Subcutaneous abdominal adipose tissue (tissue), 5 donors: ENCODE measurements around the gene TRIM15.

Experiments used
- H3K27ac ChIP-seq: one replicate; pipeline ENCODE4 v1.7.0; 2013; ENCODE audit warnings: low read depth, mild to moderate bottlenecking, inconsistent platforms, low read length, moderate library complexity
- H3K27me3 ChIP-seq, 5 donors: one replicate each; pipeline ENCODE4 v1.7.0; 2013; ENCODE audit warnings: low read length in 5 of 5, inconsistent platforms in 1 of 5; ENCODE audit not compliant: control insufficient read depth in 5 of 5, insufficient read depth in 4 of 5
- H3K36me3 ChIP-seq, 5 donors: one replicate each; pipeline ENCODE4 v1.7.0; 2013; ENCODE audit warnings: low read length in 5 of 5; ENCODE audit not compliant: control insufficient read depth in 5 of 5, insufficient read depth in 5 of 5
- H3K4me1 ChIP-seq, 5 donors: one replicate each; pipeline ENCODE4 v1.7.0; 2013; ENCODE audit warnings: low read length in 5 of 5, mild to moderate bottlenecking in 3 of 5, moderate library complexity in 1 of 5; ENCODE audit not compliant: control insufficient read depth in 5 of 5, insufficient read depth in 5 of 5
- H3K4me3 ChIP-seq, 5 donors: one replicate each; pipeline ENCODE4 v1.7.0; 2013; ENCODE audit warnings: low read length in 5 of 5, low read depth in 1 of 5
- H3K9ac ChIP-seq, 5 donors: one replicate each; pipeline ENCODE4 v1.7.0; 2013; ENCODE audit warnings: low read length in 5 of 5, mild to moderate bottlenecking in 4 of 5, moderate library complexity in 3 of 5
- H3K9me3 ChIP-seq, 5 donors: one replicate each; pipeline ENCODE4 v1.7.0; 2013; ENCODE audit warnings: low read length in 5 of 5; ENCODE audit not compliant: control insufficient read depth in 5 of 5
- donor health status: healthy.
- donor health status: healthy.
- donor health status: healthy.
- donor health status: healthy.
- donor health status: healthy.

The TRIM15 gene

DNA sequence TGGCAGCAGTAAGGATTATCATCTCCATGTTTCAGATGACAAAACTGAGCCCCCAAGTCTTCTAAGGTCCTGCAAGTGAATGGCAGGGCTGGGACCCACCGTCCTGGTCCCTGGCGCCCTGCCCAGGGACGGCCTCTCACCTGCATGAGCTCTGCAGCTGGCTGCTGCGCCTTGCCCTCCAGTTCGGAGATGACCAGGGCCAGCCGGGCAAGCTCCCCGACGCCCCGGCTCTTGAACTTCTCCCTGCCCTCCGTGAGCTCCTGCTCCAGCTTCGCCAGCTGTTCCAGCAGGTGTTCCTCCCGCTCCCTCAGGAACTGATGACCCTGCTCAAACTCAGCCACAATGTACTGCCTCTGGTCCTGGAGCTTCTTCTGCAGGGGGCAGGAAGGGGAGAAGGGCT lies 33.0 kb downstream of the TRIM15 start:
- Histone ChIP-seq H3K9me3 (no peaks in the 10 kb centered on the region), H3K4me1 (peaks cover 0 to 6% (median 1%) of the 10 kb centered on the region in 5 donors), H3K4me3 (no peak overlapping the region), H3K9ac (no peak overlapping the region), H3K36me3 (peaks cover 0 to 79% (median 62%) of the 10 kb centered on the region in 5 donors), H3K27me3 (no peaks in the 10 kb centered on the region), H3K27ac (no peak overlapping the region)

DNA sequence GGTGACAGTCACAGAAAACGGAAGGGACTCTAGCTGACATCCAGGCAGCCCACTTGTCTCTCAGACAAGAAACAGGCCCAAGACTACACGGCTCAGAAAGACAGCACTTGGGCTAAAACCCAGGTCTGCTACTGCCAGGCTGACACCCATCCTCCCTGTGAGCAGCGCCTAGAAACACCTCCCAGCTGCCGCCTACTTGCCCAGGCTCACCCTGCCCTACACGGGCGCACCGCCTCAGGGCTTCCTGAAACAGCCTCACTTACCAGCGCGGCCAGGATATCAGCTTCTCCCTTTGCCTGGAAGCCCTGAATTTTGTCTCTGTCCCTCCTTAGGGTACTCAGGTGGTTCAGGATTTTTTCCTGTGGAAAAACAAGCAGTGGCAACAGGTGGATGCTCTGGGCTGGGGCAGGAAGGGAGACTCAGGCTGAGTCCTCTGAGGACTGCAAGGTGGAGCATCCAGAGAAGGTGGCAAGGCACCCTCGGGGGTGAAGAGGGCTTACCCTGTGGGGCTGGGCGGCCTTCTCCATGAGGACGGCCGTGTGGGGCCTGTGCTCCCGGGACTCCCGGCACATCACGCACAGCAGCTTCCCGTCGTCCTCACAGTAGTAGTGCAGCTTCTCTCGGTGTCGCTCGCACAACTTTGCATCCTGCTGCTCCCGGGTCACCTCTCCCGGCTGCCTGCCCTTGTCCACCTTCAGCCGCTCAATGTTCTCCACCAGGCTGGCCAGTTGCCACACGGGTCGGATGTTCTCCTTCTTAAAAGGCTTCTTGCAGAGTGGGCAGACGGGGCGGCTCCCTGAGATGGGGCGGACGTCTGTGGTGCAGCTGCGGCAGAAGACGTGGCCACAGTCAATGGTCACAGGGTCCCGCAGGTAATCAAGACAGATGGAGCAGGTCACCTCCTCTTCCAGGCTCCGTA lies 35.1 kb downstream of the TRIM15 start:
- Histone ChIP-seq H3K9ac (no peak overlapping the region), H3K27ac (no peak overlapping the region), H3K4me1 (peaks cover 0 to 12% (median 8%) of the 10 kb centered on the region in 5 donors), H3K36me3 (peaks cover 0 to 69% (median 54%) of the 10 kb centered on the region in 5 donors), H3K4me3 (no peak overlapping the region), H3K27me3 (no peaks in the 10 kb centered on the region), H3K9me3 (no peaks in the 10 kb centered on the region)

DNA sequence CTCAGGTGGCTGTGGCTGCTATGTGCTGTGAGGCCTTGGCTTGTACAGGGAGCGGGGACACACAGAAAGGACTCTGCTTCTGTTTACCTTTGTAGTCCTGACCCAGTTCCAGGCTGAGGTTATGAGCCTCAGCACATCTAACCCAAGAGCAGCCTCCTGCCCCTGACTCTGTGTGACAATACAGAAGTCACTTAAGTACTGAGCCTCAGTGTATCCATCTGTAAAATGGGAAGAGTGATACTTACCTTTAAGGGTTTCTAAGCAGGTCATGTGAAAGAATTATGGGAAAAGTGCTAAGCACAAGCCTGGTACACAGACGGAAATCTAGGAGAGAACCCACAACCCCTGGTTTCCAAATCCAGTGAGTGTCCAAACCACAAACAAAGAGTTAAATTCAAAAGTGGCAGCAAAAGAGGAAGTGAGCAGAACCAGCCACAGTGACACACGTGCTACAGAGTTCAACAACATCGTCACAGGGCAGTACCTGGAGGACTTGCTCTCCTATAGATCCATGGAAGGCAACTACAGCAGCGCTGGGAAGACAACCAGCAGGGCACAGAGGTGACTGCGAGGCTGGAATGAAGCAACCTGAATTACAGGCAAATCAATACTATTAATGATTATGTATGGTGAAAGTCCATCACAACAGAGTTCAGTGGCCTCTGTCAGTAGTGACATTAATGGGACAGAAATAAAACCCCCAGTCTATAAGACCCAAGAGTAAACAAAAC lies 37.4 kb downstream of the TRIM15 start:
- H3K27ac ChIP-seq: no peak overlapping the region
- H3K27me3 ChIP-seq: no peaks in the 10 kb centered on the region
- peaks cover 0 to 47% (median 45%) of the 10 kb centered on the region in 5 donors for H3K36me3 ChIP-seq
- no peak overlapping the region for H3K4me3 ChIP-seq
- H3K4me1 ChIP-seq: peaks cover 0 to 12% (median 8%) of the 10 kb centered on the region in 5 donors
- H3K9ac ChIP-seq: no peak overlapping the region
- no peaks in the 10 kb centered on the region for H3K9me3 ChIP-seq

DNA sequence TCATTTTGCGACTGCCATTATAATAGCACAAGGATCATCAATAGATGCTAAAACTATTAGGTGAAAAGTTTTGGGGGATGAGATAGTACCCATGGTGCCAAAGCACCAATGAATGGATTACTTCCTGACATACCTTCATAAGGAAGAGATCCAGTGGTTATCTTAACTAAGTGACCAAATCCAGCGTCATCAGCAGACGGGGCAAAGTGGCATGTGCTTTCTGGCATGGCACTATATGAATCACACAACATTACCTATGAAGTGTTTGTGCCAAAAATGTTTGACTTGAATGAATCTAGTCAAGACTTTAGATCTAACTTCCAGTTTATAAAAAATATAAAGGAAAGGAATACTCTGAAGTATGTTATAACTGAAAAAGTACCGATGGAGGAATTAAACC lies 39.0 kb downstream of the TRIM15 start:
- Histone ChIP-seq H3K9me3 (no peaks in the 10 kb centered on the region), H3K27ac (no peak overlapping the region), H3K9ac (no peak overlapping the region), H3K27me3 (no peaks in the 10 kb centered on the region), H3K4me3 (no peak overlapping the region), H3K4me1 (peaks cover 5 to 27% (median 21%) of the 10 kb centered on the region in 5 donors), H3K36me3 (peaks cover 0 to 30% (median 29%) of the 10 kb centered on the region in 5 donors)

DNA sequence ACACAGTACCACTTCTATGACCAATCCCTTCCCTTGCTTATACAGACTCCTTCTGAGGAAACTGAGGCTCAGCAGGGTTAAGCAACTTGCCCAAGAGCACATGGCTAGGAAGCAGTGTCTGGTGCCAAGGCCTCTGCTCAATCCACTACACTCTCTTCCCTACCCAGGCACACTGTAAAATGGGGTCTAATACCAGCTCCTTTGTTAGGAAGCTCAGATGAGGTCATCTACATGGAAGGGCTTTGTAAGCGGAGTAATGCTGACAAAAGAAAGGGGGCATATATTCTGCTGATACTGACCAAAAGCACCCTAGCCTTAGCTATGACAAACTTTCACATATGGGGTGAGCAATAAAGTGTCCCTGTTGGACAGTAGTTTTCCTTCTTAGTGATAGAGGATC lies 40.8 kb downstream of the TRIM15 start:
- no peaks in the 10 kb centered on the region for H3K27me3 ChIP-seq
- H3K4me3 ChIP-seq: no peak overlapping the region
- H3K9me3 ChIP-seq: no peaks in the 10 kb centered on the region
- peaks cover 10 to 34% (median 29%) of the 10 kb centered on the region in 5 donors for H3K4me1 ChIP-seq
- H3K27ac ChIP-seq: no peak overlapping the region
- H3K9ac ChIP-seq: no peak overlapping the region
- H3K36me3 ChIP-seq: peaks cover 0 to 15% (median 12%) of the 10 kb centered on the region in 5 donors

DNA sequence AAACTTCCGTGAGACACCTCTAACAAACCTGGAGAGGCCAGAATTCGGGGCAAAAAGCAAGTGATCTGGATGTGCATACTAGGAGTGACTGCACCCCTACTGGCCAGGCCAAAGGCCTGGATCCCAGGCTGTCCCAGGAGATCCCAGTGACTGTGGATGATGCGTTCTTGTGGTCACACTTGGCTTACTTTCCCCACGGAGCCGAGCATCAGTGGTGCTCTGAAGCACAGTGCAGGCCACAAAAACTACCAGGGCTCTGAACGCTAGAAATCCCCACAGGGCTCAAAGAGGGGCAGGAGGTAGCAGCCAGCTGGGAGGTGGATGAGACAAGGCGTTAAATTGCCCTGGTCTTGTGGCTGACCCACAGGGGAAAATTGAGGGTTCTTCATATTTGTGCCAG lies 42.8 kb downstream of the TRIM15 start:
- Histone ChIP-seq H3K4me3 (no peak overlapping the region), H3K4me1 (peaks cover 10 to 42% (median 34%) of the 10 kb centered on the region in 5 donors), H3K36me3 (peaks cover 0 to 3% (median 0%) of the 10 kb centered on the region in 5 donors), H3K27me3 (no peaks in the 10 kb centered on the region), H3K27ac (no peak overlapping the region), H3K9ac (no peak overlapping the region), H3K9me3 (no peaks in the 10 kb centered on the region)

DNA sequence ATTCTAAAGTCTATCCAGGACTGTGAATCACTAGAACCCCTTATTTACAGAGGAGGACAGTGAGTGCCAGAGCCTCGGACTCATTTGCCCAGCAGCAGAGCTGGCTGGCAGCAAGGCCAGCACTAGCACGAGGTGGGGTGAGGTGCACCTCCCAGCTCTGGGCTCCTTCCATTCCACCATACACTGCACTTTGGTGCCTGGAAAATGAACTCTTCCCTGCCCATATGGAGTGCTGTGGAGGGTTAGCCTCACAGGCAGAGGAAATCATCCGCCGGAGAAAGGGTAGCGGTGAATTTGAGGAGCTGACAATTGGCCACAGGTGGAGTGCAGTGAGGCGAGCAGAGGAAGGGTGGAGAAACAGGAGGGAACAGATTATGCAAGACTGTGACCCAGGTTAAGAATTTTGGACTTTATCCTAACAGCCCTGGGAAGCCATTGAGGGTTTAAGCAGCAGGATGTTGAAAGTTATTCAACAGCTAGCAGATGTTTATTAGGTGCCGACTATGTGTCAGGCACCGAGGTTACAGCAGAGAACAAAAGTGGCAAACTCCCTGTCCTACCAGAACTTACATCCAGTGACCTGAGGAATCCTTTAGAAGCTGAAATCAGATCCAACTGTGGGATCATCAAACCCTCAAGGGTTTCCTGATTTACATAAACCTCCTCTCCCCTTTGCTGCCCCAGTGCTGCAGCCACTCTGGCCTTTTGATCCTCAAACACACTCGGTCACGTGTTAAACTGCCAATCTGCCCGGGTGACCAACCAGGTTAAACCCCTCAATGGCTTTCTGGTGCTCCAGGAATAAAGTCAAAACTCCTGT lies 43.7 kb downstream of the TRIM15 start:
- Histone ChIP-seq H3K4me3 (no peak overlapping the region), H3K27ac (peak overlapping the region; percentile 10), H3K27me3 (no peaks in the 10 kb centered on the region), H3K9ac (peak overlapping the region in 1 of 5 donors; percentile 0), H3K4me1 (peaks cover 13 to 41% (median 37%) of the 10 kb centered on the region in 5 donors), H3K9me3 (no peaks in the 10 kb centered on the region), H3K36me3 (peaks cover 0 to 3% (median 0%) of the 10 kb centered on the region in 5 donors)

DNA sequence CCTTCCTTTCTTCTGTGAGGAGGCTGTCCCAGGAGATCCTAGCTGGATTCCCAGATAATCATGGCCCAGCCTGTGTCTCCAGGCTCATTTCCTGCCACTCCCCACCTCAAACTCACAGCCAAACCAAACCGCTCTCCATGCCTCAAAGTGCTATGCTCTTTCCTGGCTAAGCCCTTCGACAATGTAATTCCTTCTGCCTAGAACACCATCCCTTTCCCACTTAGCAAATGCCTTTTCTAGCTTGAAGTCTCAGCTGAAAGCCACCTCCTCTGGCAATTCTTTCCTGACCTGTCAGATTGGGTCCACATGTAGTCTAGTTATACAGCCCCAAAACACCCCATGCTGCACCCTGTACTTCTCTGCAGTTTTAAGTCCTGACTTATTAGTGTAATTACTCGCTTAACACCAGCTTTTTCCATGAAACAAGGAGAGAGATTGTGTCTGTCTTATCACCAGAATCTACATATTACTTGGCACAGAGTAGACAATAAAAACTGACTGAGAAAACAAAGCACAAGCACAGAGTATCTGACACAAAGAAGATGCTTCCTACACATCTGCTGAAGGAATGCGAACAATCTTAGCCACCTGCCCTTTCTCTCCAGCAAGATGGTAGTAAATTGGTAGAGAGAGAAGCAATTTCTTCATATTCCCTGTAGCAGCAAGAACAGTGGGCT lies 44.4 kb downstream of the TRIM15 start:
- no peak overlapping the region for H3K27ac ChIP-seq
- H3K4me3 ChIP-seq: no peak overlapping the region
- no peaks in the 10 kb centered on the region for H3K27me3 ChIP-seq
- peak overlapping the region in 1 of 5 donors; percentile 0 for H3K9ac ChIP-seq
- H3K4me1 ChIP-seq: peaks cover 16 to 48% (median 43%) of the 10 kb centered on the region in 5 donors
- H3K9me3 ChIP-seq: no peaks in the 10 kb centered on the region
- peaks cover 0 to 3% (median 0%) of the 10 kb centered on the region in 5 donors for H3K36me3 ChIP-seq

DNA sequence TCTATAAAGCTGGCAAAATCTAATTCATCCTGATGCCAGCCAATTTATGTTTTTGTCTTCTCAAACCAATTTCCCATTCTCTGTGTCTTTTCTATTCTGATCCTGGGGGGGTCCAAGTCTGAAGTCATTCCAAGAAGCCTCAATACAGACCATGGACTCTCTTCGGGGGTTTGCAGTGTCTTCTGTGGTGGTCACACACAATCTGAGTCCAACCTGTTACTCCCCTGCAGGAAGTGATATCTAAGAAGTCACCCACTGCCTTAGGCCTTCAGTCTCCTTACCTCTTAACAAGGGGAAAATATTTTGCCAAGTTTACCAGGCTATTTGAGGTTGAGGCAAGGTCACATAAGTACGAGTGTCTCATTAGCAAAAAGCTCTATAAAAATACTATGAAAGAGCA lies 48.0 kb downstream of the TRIM15 start:
- Histone ChIP-seq H3K27me3 (no peaks in the 10 kb centered on the region), H3K27ac (no peak overlapping the region), H3K9ac (no peak overlapping the region), H3K4me1 (peaks cover 18 to 55% (median 54%) of the 10 kb centered on the region in 5 donors), H3K4me3 (no peak overlapping the region), H3K9me3 (no peaks in the 10 kb centered on the region), H3K36me3 (peaks cover 0 to 3% (median 0%) of the 10 kb centered on the region in 5 donors)
